ENCODE measurements around the gene BCAR1. TPM values are rescaled to one million over a fixed set of nuclear protein-coding genes. Genes with fewer than 3 reads are reported as not detected.
"Not testable (repeated sequence)": the region's sequence is repeated elsewhere in the genome, so short reads cannot be mapped to it uniquely, and the experiment has no call there.

The BCAR1 gene
- total RNA-seq, 1 experiment from 2014 or later, result 9.2 TPM

GRCh38 chr16:75288596-75289120, 37.2 kb upstream of the BCAR1 start:
- H3K9me3 ChIP-seq (ENCODE audit: low read length), result no peaks in the 10 kb centered on the region
- H3K4me1 ChIP-seq (ENCODE audit: low read length), result peaks cover 48% of the 10 kb centered on the region
- H3K36me3 ChIP-seq (ENCODE audit: insufficient read depth, low read length), result peaks cover 5% of the 10 kb centered on the region; the same call in 1 of the 2 replicates
- H3K4me2 ChIP-seq (ENCODE audit: low read depth, low read length, poor library complexity, severe bottlenecking), result no peak overlapping the region
- no peak overlapping the region for H3K9ac ChIP-seq (ENCODE audit: low read length)
- H2AFZ ChIP-seq (ENCODE audit: low read length), result no peak overlapping the region
- no peaks in the 10 kb centered on the region for H3K9me2 ChIP-seq (replicated peaks; ENCODE audit: insufficient read depth, low read length)
- H3K27ac ChIP-seq (ENCODE audit: low read length), result no peak overlapping the region
- H3K27me3 ChIP-seq (ENCODE audit: low read length), result no peaks in the 10 kb centered on the region
- H4K20me1 ChIP-seq (ENCODE audit: insufficient read depth, low read depth, low read length), result no peaks in the 10 kb centered on the region
- DNase-seq, result no peak
- no peaks in the 10 kb centered on the region for H3K79me2 ChIP-seq (ENCODE audit: low read length)
- H3K4me3 ChIP-seq (ENCODE audit: low read length), result no peak overlapping the region

GRCh38 chr16:75288181-75288580, 36.8 kb upstream of the BCAR1 start:
- no peaks in the 10 kb centered on the region for H3K9me2 ChIP-seq (replicated peaks; ENCODE audit: insufficient read depth, low read length)
- no peaks in the 10 kb centered on the region for H3K27me3 ChIP-seq (ENCODE audit: low read length)
- H3K4me2 ChIP-seq (ENCODE audit: low read depth, low read length, poor library complexity, severe bottlenecking), result no peak overlapping the region
- H2AFZ ChIP-seq (ENCODE audit: low read length), result no peak overlapping the region
- no peak overlapping the region for H3K9ac ChIP-seq (ENCODE audit: low read length)
- peaks cover 2% of the 10 kb centered on the region; the same call in 1 of the 2 replicates for H3K36me3 ChIP-seq (ENCODE audit: insufficient read depth, low read length)
- H3K79me2 ChIP-seq (ENCODE audit: low read length), result no peaks in the 10 kb centered on the region
- no peak for DNase-seq
- H3K4me1 ChIP-seq (ENCODE audit: low read length), result peaks cover 48% of the 10 kb centered on the region
- H4K20me1 ChIP-seq (ENCODE audit: insufficient read depth, low read depth, low read length), result no peaks in the 10 kb centered on the region
- H3K27ac ChIP-seq (ENCODE audit: low read length), result no peak overlapping the region
- H3K4me3 ChIP-seq (ENCODE audit: low read length), result no peak overlapping the region
- H3K9me3 ChIP-seq (ENCODE audit: low read length), result no peaks in the 10 kb centered on the region

GRCh38 chr16:75287708-75288107, 36.3 kb upstream of the BCAR1 start:
- Histone ChIP-seq H3K36me3 (ENCODE audit: insufficient read depth, low read length) (no peaks in the 10 kb centered on the region; the same call in none of the 2 replicates), H3K4me3 (ENCODE audit: low read length) (no peak overlapping the region), H3K9me3 (ENCODE audit: low read length) (no peaks in the 10 kb centered on the region), H3K4me1 (ENCODE audit: low read length) (peaks cover 46% of the 10 kb centered on the region), H3K79me2 (ENCODE audit: low read length) (no peaks in the 10 kb centered on the region), H3K27ac (ENCODE audit: low read length) (no peak overlapping the region), H3K27me3 (ENCODE audit: low read length) (no peaks in the 10 kb centered on the region), H3K9ac (ENCODE audit: low read length) (no peak overlapping the region), H2AFZ (ENCODE audit: low read length) (no peak overlapping the region), H3K9me2 (replicated peaks; ENCODE audit: insufficient read depth, low read length) (no peaks in the 10 kb centered on the region), H3K4me2 (ENCODE audit: low read depth, low read length, poor library complexity, severe bottlenecking) (no peak overlapping the region), H4K20me1 (ENCODE audit: insufficient read depth, low read depth, low read length) (no peaks in the 10 kb centered on the region)
- no peak for DNase-seq

- H3K27ac ChIP-seq (ENCODE audit: low read length), result peak overlapping the region; percentile 14; the same call in 1 of the 2 replicates
- H2AFZ ChIP-seq (ENCODE audit: low read length), result no peak overlapping the region
- DNase-seq, result peak; percentile 54
- no peaks in the 10 kb centered on the region for H3K79me2 ChIP-seq (ENCODE audit: low read length)
- no peaks in the 10 kb centered on the region for H3K27me3 ChIP-seq (ENCODE audit: low read length)
- H3K4me3 ChIP-seq (ENCODE audit: low read length), result no peak overlapping the region
- H3K9me2 ChIP-seq (replicated peaks; ENCODE audit: insufficient read depth, low read length), result no peaks in the 10 kb centered on the region
- no peak overlapping the region for H3K4me2 ChIP-seq (ENCODE audit: low read depth, low read length, poor library complexity, severe bottlenecking)
- H3K9ac ChIP-seq (ENCODE audit: low read length), result no peak overlapping the region
- H3K36me3 ChIP-seq (ENCODE audit: insufficient read depth, low read length), result no peaks in the 10 kb centered on the region; the same call in 1 of the 2 replicates
- H3K4me1 ChIP-seq (ENCODE audit: low read length), result peaks cover 38% of the 10 kb centered on the region
- no peaks in the 10 kb centered on the region for H3K9me3 ChIP-seq (ENCODE audit: low read length)
- H4K20me1 ChIP-seq (ENCODE audit: insufficient read depth, low read depth, low read length), result no peaks in the 10 kb centered on the region
Measured at GRCh38 chr16:75286389-75286788, 35.0 kb upstream of the BCAR1 start.

- no peaks in the 10 kb centered on the region; the same call in 1 of the 2 replicates for H3K36me3 ChIP-seq (ENCODE audit: insufficient read depth, low read length)
- no peak for DNase-seq
- no peak overlapping the region for H3K9ac ChIP-seq (ENCODE audit: low read length)
- H3K4me2 ChIP-seq (ENCODE audit: low read depth, low read length, poor library complexity, severe bottlenecking), result no peak overlapping the region
- H3K27ac ChIP-seq (ENCODE audit: low read length), result no peak overlapping the region
- H3K4me3 ChIP-seq (ENCODE audit: low read length), result no peak overlapping the region
- H4K20me1 ChIP-seq (ENCODE audit: insufficient read depth, low read depth, low read length), result no peaks in the 10 kb centered on the region
- H2AFZ ChIP-seq (ENCODE audit: low read length), result no peak overlapping the region
- H3K4me1 ChIP-seq (ENCODE audit: low read length), result peaks cover 30% of the 10 kb centered on the region
- H3K27me3 ChIP-seq (ENCODE audit: low read length), result no peaks in the 10 kb centered on the region
- H3K79me2 ChIP-seq (ENCODE audit: low read length), result no peaks in the 10 kb centered on the region
- H3K9me3 ChIP-seq (ENCODE audit: low read length), result no peaks in the 10 kb centered on the region
- H3K9me2 ChIP-seq (replicated peaks; ENCODE audit: insufficient read depth, low read length), result no peaks in the 10 kb centered on the region
Measured at GRCh38 chr16:75282466-75283281, 31.2 kb upstream of the BCAR1 start.

- Histone ChIP-seq H3K79me2 (ENCODE audit: low read length) (no peaks in the 10 kb centered on the region), H4K20me1 (ENCODE audit: insufficient read depth, low read depth, low read length) (no peaks in the 10 kb centered on the region), H3K4me3 (ENCODE audit: low read length) (no peak overlapping the region), H3K27me3 (ENCODE audit: low read length) (no peaks in the 10 kb centered on the region), H3K4me2 (ENCODE audit: low read depth, low read length, poor library complexity, severe bottlenecking) (no peak overlapping the region), H3K9me2 (replicated peaks; ENCODE audit: insufficient read depth, low read length) (no peaks in the 10 kb centered on the region), H3K36me3 (ENCODE audit: insufficient read depth, low read length) (no peaks in the 10 kb centered on the region; the same call in 1 of the 2 replicates), H3K9ac (ENCODE audit: low read length) (no peak overlapping the region), H3K9me3 (ENCODE audit: low read length) (no peaks in the 10 kb centered on the region), H3K27ac (ENCODE audit: low read length) (no peak overlapping the region), H2AFZ (ENCODE audit: low read length) (no peak overlapping the region), H3K4me1 (ENCODE audit: low read length) (peaks cover 23% of the 10 kb centered on the region)
- DNase-seq, result no peak
Measured at GRCh38 chr16:75281826-75282225, 30.4 kb upstream of the BCAR1 start.

- not testable (repeated sequence) for H3K27me3 ChIP-seq (ENCODE audit: low read length); H3K27ac ChIP-seq (ENCODE audit: low read length); H4K20me1 ChIP-seq (ENCODE audit: insufficient read depth, low read depth, low read length); H3K79me2 ChIP-seq (ENCODE audit: low read length); DNase-seq; H3K4me2 ChIP-seq (ENCODE audit: low read depth, low read length, poor library complexity, severe bottlenecking); H3K4me3 ChIP-seq (ENCODE audit: low read length); H2AFZ ChIP-seq (ENCODE audit: low read length); H3K9me2 ChIP-seq (replicated peaks; ENCODE audit: insufficient read depth, low read length); H3K9me3 ChIP-seq (ENCODE audit: low read length); H3K9ac ChIP-seq (ENCODE audit: low read length); H3K36me3 ChIP-seq (ENCODE audit: insufficient read depth, low read length)
- H3K4me1 ChIP-seq (ENCODE audit: low read length), result peaks cover 15% of the 10 kb centered on the region
Measured at GRCh38 chr16:75281009-75281408, 29.6 kb upstream of the BCAR1 start.

- Histone ChIP-seq H3K36me3 (ENCODE audit: insufficient read depth, low read length) (no peaks in the 10 kb centered on the region; the same call in 1 of the 2 replicates), H3K9me2 (replicated peaks; ENCODE audit: insufficient read depth, low read length) (no peaks in the 10 kb centered on the region), H3K27me3 (ENCODE audit: low read length) (no peaks in the 10 kb centered on the region), H3K4me1 (ENCODE audit: low read length) (peaks cover 14% of the 10 kb centered on the region), H3K4me2 (ENCODE audit: low read depth, low read length, poor library complexity, severe bottlenecking) (no peak overlapping the region), H2AFZ (ENCODE audit: low read length) (no peak overlapping the region), H3K9ac (ENCODE audit: low read length) (no peak overlapping the region), H4K20me1 (ENCODE audit: insufficient read depth, low read depth, low read length) (no peaks in the 10 kb centered on the region), H3K79me2 (ENCODE audit: low read length) (no peaks in the 10 kb centered on the region), H3K9me3 (ENCODE audit: low read length) (no peaks in the 10 kb centered on the region), H3K4me3 (ENCODE audit: low read length) (no peak overlapping the region), H3K27ac (ENCODE audit: low read length) (no peak overlapping the region)
- DNase-seq, result no peak
Measured at GRCh38 chr16:75280331-75280804, 28.9 kb upstream of the BCAR1 start.

Data from Karpas-422 (cell line).